ENCODE results near the gene KLF6.

- TF ChIP-seq CTCF (IDR thresholded peaks at IDR 0.05; ENCODE audit: extremely low read depth in 1 of 2, insufficient read depth in 1 of 2, low read depth in 1 of 2, low read length in 2 of 2) (no peak), JUN (IDR thresholded peaks at IDR 0.05; ENCODE audit: borderline replicate concordance, insufficient read depth, insufficient read length, low read depth) (peak; percentile 27)
Measured at GRCh38 chr10:3774814-3775695, 10.0 kb downstream of the KLF6 start.

All from endothelial cell of umbilical vein (primary cell).